MV-4-11 (cell line): ENCODE data around the gene SCP2D1.
"Not testable (repeated sequence)": the region's sequence is repeated elsewhere in the genome, so short reads cannot be mapped to it uniquely, and the experiment has no call there.

Source experiments
- DNase-seq: peaks from one replicate; lab custom pipeline; 2025; lab: John Stamatoyannopoulos, UW

SCP2D1 gene

DNA sequence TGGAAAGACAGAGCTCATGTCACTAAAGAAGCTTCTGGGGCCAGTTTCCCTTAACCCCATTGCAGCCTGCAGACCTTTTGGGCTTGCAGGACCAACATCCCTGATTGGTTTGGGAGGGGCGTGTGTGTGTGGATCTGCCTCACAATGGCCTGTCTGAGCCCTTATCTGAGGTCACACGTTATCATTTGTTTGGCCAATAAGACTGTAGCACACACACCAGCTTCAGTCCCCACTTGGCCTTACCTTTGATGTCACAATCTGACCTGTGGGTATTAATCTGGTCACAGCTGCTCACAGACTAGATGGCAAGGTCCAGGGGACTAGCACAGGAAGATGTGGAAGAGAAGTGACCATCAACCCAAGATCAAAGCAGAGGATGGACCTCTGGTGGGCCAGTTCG, at the start of gene SCP2D1:
Gene SCP2D1 (plus strand): TSS at position 301 of the 400 bp plus-strand sequence. CDS start 33 bp downstream, at position 334.
- no peak for DNase-seq

DNA sequence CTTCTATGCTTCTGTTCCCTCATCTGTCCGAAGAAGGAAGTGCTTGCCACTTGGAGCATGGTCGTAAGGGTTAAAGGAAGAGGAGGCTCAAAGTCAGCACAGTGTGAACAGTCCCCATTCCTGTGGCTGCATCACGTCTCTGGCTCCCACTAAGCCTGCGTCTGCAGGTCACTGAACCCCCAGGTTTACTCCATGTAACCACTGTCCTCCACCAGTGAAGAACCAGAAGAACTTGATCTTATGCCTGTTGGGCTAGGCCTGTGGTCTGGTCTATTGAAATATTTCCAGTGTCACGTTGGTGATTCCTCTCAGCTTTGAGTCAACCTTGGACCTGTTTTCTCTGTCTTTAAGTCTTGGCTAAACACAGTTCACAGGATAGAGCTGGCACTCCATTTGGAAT, 45.9 kb upstream of the SCP2D1 start:
- no peak for DNase-seq

DNA sequence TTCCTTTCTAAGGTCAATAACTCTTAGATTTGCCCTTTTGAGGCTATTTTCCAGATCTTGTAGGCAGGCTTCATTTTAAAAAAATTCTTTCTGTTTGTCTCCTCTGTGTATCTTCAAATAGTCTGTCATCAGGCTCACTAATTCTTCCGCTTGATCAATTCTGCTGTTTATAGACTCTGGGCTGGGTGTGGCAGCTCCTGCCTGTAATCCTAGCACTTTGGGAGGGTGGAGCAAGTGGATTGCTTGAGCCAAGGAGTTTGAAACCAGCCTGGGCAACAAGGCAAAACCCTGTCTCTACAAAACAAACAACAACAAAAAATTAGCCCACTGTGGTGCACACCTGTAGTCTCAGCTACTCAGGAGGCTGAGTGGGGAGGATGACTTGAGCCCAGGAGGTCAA, 40.0 kb upstream of the SCP2D1 start:
- no peak for DNase-seq

DNA sequence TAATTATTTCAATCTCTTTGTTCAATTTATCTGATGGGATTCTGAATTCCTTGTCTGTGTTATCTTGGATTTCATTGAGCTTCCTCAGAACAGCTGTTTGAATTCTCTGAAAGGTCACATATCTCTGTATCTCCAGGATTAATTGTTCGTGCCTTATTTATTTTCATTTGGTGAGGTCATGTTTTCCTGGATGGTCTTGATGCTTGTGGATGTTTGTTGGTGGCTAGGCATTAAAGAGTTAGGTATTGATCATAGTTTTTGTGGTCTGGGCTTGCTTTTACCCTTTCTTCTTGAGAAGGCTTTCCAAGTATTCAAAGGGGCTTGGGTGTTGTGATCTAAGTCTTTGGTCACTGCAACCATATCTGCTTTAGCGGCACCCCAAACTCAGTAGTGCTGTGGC, 39.4 kb upstream of the SCP2D1 start:
- DNase-seq = no peak

DNA sequence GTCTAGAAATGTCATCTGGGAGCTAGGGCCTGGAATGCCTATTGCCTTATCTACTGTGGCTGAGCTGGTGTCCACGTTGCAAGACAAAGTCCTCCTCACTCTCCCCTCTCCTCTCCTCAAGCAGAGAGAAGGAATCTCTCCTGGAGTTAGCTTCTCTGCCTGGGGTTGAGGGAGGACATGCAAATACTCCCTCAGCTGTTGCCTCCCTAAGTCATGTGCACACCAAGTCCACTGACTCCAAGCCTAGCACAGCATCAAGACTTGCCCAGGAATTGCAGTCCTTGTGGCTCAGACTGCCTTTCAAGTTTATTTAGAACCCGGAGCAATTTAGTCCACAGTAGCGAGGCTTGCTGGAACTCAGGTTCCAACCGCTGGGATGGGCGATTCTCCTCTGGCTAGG, 38.0 kb upstream of the SCP2D1 start:
- DNase-seq = no peak

DNA sequence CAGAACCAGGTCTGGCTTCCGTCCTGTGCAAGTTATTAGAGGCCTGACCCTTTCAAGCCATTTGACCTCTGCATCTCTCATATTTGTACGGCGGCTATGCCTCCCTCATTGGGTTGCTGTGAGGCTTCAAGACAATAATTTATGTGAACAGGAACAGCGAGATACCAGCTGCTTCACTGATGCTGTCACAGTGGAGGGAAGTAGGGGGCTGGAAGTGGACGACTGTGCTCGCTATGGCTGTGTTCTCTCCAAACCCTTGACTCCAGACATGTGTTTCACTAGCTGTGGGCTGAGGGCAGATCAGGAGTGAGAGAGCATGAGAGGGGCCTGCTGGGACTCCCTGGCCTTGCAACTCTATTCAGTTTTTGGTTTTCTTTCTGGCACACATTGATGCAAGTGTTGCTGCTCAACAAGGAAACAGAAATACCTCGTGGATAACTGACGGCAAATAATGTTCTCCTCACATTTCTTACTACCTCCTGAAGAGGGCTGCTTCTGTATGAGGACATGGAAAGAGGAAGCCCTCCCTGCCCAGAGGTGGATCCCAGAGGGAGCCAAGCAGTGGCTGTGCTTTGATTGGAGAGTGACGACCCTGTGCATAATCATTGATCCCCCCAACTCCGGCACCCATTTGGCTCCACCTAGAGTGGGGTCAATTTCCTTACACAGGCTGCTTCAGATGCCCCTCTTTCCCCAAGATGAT, 34.7 kb upstream of the SCP2D1 start:
- no peak for DNase-seq

DNA sequence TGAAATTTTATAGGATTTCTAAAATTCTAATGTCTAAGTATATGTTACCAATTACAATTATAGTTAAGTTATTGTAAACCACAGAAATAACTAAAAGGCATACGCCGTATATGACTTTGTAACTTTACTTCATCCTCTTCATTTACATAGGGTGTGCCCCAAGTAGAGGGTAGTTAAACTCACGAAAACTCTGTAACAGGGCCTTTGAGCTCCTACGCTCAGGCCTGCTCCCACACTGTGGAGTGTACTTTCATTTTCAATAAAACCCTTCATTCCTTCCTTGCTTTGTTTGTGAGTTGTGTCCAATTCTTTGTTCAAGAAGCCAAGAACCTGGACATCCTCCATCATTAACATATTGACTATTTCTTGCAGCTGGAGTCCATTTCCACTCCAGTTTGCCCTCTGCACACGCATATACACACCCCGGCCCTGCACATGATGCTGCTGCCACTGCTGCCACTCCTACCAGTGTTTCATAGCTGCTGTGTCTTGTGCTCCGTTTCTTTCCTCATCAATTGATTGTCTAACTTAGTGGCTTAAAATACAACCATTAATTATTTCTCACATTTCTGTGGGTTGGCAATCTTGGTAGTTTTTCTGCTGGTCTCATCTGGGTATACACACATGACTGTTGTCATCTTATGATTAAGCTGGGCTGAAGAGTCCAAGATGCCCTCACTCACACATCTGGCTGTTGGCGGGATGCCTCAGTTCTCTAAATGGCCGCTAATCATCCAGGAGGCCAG, 33.0 kb upstream of the SCP2D1 start:
- no peak for DNase-seq

DNA sequence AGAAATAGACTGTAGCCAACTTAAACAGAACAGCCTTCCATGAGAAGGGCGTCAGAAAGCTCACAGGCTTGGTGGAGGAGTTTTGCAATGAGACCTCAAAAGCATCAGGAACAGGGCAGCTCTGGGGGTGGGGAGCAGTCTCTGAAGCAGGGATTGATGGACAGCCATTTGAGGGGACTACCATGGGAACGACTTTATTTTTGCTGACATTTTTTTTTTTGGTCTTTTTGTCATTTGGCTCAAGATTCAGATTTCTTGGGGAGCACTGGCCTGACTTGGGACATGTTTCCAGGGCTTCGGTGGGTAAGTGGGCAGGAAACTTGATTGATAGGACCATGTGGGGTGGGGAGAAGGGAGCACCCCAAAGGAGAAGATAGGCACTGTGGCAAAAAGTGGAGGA, 32.1 kb upstream of the SCP2D1 start:
- no peak for DNase-seq

DNA sequence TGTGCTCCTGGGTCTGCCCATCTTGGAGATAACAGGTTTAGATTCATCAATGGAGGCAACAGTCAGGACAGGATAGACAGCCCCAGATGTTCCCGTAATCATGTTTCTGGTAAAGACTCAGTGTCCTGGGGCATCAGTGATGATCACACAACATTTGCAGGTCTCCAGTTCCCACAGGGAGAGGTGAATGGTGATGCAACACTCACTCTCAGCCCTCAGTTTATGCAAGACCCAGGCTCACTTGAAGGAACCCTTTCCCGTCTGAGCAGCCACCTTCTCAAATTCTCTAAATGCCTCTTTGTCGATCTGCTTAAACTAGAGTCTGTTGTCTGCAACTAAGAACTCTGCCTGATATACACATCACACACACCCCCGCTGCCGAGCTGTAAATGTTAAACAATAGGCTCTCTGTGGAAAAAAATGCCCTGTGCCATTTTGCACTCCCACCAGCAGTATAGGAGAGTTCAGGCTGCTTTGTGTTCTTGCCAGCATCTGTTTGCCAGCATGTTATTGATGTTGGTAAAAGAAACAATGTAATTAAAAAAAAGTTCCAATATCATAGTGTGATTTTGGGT, 30.1 kb upstream of the SCP2D1 start:
- DNase-seq = no peak

DNA sequence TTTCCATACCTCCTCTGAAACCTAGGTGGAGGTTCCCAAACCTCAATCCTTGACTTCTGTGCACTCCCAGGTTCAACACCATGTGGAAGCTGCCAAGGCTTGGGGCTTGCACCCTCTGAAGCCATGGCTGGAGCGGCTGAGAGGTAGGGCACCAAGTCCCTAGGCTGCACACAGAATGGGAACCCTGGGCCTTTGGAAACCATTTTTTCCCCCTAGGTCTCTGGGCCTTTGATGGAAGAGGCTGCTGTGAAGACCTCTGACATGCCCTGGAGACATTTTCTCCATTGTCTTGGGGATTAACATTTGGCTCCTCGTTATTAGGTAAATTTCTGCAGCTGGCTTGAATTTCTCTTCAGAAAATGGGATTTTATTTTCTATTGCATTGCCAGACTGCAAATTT, 26.5 kb upstream of the SCP2D1 start:
- not testable (repeated sequence) for DNase-seq

DNA sequence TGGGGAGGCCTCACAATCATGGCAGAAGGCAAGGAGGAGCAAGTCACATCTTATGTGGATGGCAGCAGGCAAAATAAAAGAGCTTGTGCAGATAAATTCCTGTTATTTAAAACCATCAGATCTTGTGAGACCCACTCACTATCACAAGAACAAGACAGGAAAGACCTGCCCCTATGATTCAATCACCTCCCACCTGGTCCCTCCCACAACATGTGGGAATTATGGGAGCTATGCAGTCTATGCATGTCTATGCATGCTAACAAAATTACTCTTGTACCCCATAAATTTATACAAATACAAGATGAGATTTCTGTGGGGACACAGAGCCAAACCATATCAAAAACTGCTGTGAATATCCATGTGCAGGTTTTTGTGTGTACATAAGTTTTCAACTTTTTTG, 25.6 kb upstream of the SCP2D1 start:
- DNase-seq = no peak

DNA sequence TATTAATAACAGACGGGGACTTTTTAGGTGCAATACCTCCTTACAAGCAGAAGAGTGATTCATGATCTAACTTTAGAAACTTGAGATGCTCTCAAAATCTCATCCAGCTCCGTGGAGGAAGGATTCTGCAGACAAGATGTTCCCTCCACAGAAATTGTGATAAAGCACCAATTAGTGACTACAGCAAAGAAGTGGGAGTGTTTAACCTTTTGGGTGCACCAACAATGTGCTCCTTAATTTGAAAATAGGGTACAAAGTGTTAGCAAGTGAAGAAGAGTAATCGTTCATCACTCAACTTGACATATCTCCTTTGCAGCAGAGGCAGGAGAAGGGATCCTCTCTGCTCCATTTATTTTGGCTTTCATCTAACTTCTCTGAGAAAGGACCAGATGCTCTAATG, 22.8 kb upstream of the SCP2D1 start:
- no peak for DNase-seq

DNA sequence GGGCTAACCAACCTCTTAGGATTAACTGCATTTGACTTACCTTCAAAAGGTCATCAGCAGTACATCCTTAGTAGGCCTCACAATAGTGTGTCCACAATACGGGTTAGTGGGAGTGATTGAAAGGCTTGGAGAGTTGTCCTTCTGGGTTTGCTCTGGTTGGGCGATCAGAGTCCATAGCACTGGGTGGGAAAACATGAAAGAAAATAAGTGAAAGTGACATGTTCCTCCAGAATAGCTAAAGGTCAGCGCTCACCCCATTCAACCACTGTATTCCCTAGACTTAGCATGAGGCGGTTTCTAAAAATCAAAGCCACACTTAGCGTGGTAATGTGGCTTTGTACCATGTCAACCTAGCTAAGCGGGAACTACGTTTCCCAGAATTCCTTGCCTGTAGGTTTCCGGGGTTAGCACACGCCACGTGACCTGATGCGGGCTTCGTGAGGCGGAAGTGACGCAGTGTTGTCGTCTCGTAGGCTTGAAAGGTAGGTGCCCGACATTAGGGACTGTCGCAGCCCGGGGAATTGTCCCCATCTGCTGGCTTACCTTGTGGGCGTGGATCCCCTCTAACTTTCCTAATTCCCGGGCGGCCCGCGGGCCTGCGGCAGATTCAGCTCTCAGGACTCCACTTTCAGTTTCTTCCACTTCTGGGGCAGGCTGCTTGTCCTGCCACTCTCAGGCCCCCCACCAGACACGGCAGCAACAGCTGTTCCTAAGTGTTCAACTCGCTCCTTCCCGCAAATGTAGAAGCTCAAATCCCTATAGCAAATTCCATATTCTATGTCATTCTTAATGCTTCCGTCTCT, 19.8 kb upstream of the SCP2D1 start:
- peak; percentile 92 for DNase-seq

DNA sequence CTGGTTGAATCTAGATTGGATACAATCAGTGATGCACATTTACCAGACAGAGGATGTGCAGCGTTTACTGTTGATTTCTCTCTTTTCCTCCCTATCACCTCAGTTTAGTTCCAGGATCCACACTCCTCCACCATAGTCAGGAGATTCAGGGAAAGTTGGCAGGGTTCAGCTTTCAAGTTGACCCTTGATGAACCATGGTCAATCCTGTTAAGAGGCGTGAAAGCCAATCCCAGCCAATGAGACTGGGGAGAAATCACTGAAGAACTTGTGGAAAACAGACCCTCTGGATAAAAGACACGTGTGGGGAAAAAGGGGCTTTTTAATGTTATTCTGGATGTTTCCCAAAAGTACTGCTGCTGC, 19.2 kb upstream of the SCP2D1 start:
- no peak for DNase-seq

DNA sequence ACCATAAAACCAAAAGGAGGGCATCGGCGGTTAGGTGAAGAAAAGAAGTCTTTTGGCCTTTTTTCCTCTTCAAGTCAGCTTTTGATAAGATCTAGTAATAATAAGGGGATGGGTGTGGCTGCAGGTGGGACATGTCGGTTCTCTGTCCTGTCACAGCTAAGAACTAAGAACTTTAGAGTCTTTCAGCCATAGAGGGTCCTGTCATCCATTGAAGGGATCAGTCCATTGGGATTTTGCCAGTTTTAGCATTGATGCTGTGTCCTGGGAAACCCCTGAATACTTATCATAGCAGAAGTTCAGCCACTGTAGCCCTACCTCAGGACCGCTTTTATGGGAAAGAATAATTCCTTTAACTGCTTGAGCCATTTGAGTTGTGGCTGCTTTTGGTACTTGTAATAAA, 18.2 kb upstream of the SCP2D1 start:
- no peak for DNase-seq

DNA sequence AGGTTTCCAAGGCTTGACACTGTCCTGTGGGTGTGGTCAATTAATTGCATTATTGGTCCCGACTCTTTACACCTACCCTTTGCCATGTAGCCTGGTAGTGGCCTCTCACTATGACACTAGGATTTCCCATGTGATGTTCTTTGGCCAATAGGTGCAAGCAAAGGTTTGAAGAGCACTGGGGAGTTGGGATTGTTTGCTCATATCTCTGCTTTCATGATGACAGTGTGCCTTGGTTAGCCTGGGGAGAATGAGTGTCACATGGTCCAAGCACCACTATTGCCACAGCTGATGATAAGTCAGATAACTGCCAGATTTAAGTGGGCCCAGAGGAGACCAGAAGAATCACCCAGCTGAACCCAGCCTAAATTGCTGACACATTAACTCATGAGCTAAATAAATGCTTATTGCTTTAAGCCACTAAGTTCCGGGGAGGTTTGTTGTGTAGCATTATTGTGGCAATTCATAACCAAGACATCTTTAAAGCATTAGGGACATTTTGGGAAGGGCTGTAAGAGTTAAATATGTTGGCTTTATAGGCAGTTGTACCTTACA, 17.2 kb upstream of the SCP2D1 start:
- DNase-seq = no peak

DNA sequence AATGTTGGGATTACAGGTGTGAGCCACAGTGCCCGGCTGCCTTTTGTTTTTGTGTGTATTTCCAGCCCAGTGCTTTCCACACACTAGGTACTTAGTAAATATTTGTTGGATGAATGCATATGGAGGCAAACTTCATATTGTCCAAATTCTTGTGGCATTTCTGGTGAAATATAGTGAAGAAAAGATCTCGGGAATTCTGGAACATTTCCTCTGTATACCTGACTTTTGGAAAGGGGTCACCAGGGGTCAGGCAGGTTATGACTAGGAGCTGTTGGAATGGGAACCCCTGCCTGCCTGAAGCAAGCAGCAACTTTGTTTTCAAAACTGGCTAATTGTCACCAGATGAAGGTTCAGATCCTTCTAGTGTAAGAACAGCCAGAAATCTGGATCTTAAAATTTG, 12.1 kb upstream of the SCP2D1 start:
- DNase-seq = no peak

DNA sequence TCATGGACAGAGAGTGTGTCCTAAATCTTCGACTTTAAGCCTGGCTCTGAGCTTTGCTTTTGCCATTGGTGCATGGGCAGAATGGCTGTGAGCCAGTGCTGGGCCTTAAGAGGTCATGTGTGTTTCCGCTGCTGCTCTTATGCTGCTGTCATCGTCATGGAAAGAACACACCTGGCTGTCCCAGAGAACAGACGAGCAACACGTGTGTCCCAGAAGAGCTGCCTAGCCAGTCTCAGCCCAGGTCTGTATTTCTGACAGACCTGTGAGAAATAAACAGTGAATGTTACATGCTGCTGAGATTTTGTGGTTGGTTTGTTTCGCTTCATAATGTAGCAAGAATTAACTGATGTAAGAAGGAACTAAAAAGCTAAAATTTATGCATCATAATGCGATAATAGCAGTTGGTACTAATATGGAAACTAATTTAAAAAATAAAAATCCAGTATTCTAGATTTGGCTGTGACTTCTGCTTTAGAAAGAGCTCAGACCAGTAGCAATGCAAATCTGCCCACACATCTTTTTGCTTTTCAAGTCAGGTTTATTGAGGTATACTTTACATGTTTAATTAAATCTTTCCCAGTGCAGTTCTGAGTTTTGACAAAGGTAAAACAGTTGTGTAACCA, 11.5 kb upstream of the SCP2D1 start:
- no peak for DNase-seq

DNA sequence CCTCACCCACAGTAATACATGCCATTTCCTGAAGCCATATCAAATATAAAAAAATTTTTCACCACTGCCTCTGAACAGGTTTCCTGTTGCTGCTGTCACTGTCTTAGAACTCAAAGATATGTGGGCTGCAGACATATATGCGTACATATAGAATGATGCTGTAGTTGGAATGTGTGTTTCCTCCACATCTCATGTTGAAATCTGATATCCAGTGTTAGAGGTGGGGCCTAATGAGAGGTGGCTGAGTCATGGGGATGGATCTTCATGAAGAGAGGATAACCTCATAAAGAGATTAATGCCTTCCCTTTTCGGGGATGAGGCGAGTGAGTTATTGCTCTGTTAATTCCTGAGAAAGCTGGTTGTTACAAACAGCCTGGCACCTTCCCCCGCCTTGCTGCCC, 7.7 kb upstream of the SCP2D1 start:
- peak; percentile 38 for DNase-seq

DNA sequence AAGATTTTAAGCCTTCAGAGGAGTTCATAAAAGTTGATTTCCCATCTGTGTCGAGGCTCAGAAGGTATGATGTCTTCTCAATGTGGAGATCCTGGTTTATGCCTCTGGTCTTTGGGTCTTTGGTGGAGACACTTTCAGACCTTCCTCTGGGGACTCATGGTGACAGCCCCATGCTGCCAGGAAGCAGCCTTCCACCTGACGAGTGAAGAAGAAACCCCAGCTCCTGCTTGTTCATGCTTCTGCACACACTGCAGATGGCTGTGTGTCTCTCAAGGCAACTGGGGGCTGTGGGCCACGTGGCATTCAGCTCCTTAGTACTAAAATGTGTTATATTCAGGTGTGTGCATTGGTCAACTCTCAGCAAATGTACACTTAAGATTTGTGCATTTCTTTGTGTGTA, 4.9 kb upstream of the SCP2D1 start:
- no peak for DNase-seq

DNA sequence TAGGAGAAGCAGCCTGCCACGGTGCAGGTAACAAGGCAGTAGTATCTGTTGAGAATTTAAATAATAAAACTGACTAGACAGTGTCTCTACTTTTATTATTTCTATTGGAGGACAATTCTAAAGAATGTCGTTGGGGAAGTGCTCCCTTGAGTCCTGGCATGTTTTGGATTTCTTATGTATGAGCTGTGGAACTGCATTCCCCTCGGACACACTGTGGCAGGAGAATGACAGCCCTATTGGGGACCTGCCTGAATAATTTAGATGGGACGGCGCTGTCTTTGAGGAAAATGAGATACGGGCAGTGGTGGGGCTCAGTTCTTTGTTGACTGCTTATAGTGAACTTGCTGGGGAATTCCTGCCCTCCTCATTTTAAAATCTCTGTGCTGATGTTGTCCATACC, 2.4 kb upstream of the SCP2D1 start:
- DNase-seq = no peak

DNA sequence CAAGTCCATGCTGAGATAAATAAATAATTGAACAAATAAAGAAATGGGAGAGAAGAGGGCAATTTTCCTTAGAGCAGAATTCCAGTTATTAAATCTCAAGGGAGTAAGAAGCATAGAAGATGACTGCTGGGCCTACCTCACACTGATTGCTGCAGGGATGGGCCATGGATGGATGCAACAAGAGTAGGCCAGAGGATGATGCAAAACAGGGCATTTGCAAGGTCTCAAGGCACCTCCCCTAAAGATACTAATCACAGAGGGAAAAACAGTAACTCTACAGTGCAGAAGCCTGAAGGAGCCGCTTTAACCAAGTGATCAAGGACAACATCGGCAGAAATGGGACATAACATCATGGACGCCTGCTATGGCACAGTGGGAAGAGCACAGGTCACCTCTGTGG, 1.7 kb upstream of the SCP2D1 start:
- DNase-seq = no peak
